Suprapubic skin (tissue), 4 donors: ENCODE measurements around the gene EIF4E1B. TPM values are rescaled to one million over a fixed set of nuclear protein-coding genes. Genes with fewer than 3 reads are reported as not detected.

Experiments
- DNase-seq, 2 donors: peaks; one replicate each; pipeline ENCODE4 v3.0.0-alpha.2; 2019; ENCODE audit warnings: low spot score in 2 of 2
- H3K27ac ChIP-seq: fragments of 200-600 bp; sonication (generic); one replicate; pipeline ENCODE4 v1.5.1; 2019
- H3K27me3 ChIP-seq: fragments of 200-600 bp; sonication (generic); one replicate; pipeline ENCODE4 v1.5.1; 2019
- H3K36me3 ChIP-seq: fragments of 200-600 bp; sonication (generic); one replicate; pipeline ENCODE4 v1.5.1; 2019
- H3K4me1 ChIP-seq: fragments of 200-600 bp; sonication (generic); one replicate; pipeline ENCODE4 v1.5.1; 2019
- H3K4me3 ChIP-seq: fragments of 200-600 bp; sonication (generic); one replicate; pipeline ENCODE4 v1.5.1; 2019; ENCODE audit warnings: mild to moderate bottlenecking
- H3K9me3 ChIP-seq: fragments of 200-600 bp; sonication (generic); one replicate; pipeline ENCODE4 v1.5.1; 2019
- CTCF ChIP-seq, 2 donors: fragments of 200-600 bp in 1 of 2; fragments of 450-650 bp in 1 of 2; sonication (generic) in 1 of 2; IDR thresholded peaks; one replicate each; pipeline ENCODE4 v1.5.1; 2016 to 2019; ENCODE audit warnings: antibody characterized with exemption in 2 of 2, mild to moderate bottlenecking in 1 of 2, moderate library complexity in 1 of 2
- EP300 ChIP-seq: sonication (generic); formaldehyde crosslinking; IDR thresholded peaks from one replicate; pipeline ENCODE4 v1.6.1; 2017; ENCODE audit warnings: antibody characterized with exemption
- POLR2A ChIP-seq, 2 donors: fragments of 450-650 bp; IDR thresholded peaks; one replicate each; pipeline ENCODE4 v1.6.1; 2017; ENCODE audit warnings: antibody characterized with exemption in 2 of 2, mild to moderate bottlenecking in 2 of 2, moderate library complexity in 2 of 2
- POLR2AphosphoS5 ChIP-seq, 3 donors: sonication (generic); formaldehyde crosslinking; IDR thresholded peaks; one replicate each; pipeline ENCODE4 v1.6.1; 2017; ENCODE audit warnings: antibody characterized with exemption in 3 of 3
- WGBS: methylation state at CpG from one replicate; pipeline ENCODE4 v1.1.5; 2018; 5-methylcytosine and 5-hydroxymethylcytosine counted together
- total RNA-seq, 4 donors: library from RNA; depleted of rRNA; stranded (reverse); fragments of >200 nt; gene quantifications; one replicate each; pipeline ENCODE4 v1.1.0, GENCODE V29; 2016

The EIF4E1B gene
- total RNA-seq, 4 donors from 2014 or later: not detected

GRCh38 chr5:176673651-176674583 lies 43.4 kb downstream of the EIF4E1B start:
- Histone ChIP-seq H3K9me3 (no peaks in the 10 kb centered on the region), H3K27ac (no peak overlapping the region), H3K36me3 (no peaks in the 10 kb centered on the region), H3K27me3 (peaks cover 50% of the 10 kb centered on the region), H3K4me1 (peaks cover 8% of the 10 kb centered on the region), H3K4me3 (no peak overlapping the region)
- no peak for TF ChIP-seq EP300
- TF ChIP-seq POLR2AphosphoS5 (IDR thresholded peaks at IDR 0.05): no peak
- TF ChIP-seq POLR2A (IDR thresholded peaks at IDR 0.05): no peak
- TF ChIP-seq CTCF (IDR thresholded peaks at IDR 0.05): no peak
- no peak for DNase-seq
- WGBS: 82% methylated on average over 12 of the region's 18 CpGs

- no peaks in the 10 kb centered on the region for H3K36me3 ChIP-seq
- WGBS: 87% methylated on average over 17 of the region's 17 CpGs
- H3K4me3 ChIP-seq: no peak overlapping the region
- peaks cover 8% of the 10 kb centered on the region for H3K4me1 ChIP-seq
- no peaks in the 10 kb centered on the region for H3K9me3 ChIP-seq
- TF ChIP-seq EP300 (no peak), CTCF (IDR thresholded peaks at IDR 0.05) (no peak), POLR2AphosphoS5 (IDR thresholded peaks at IDR 0.05) (no peak), POLR2A (IDR thresholded peaks at IDR 0.05) (no peak)
- H3K27me3 ChIP-seq: peaks cover 58% of the 10 kb centered on the region
- H3K27ac ChIP-seq: no peak overlapping the region
- DNase-seq: no peak
Observed at GRCh38 chr5:176674799-176675198, 44.3 kb downstream of the EIF4E1B start.

GRCh38 chr5:176675676-176676360 lies 45.3 kb downstream of the EIF4E1B start:
- Histone ChIP-seq H3K27ac (no peak overlapping the region), H3K36me3 (no peaks in the 10 kb centered on the region), H3K27me3 (peaks cover 59% of the 10 kb centered on the region), H3K9me3 (no peaks in the 10 kb centered on the region), H3K4me1 (peaks cover 13% of the 10 kb centered on the region), H3K4me3 (no peak overlapping the region)
- no peak for DNase-seq
- WGBS: 69% methylated on average over 19 of the region's 19 CpGs
- TF ChIP-seq CTCF (IDR thresholded peaks at IDR 0.05): peak in 1 of 2 donors; percentile 39
- no peak for TF ChIP-seq POLR2A (IDR thresholded peaks at IDR 0.05)
- TF ChIP-seq EP300: no peak
- no peak for TF ChIP-seq POLR2AphosphoS5 (IDR thresholded peaks at IDR 0.05)

- Histone ChIP-seq H3K4me3 (no peak overlapping the region), H3K36me3 (no peaks in the 10 kb centered on the region), H3K27ac (no peak overlapping the region), H3K27me3 (peaks cover 62% of the 10 kb centered on the region), H3K9me3 (no peaks in the 10 kb centered on the region), H3K4me1 (peaks cover 13% of the 10 kb centered on the region)
- no peak for DNase-seq
- WGBS: 72% methylated on average over 9 of the region's 10 CpGs
- TF ChIP-seq POLR2AphosphoS5 (IDR thresholded peaks at IDR 0.05) (no peak), POLR2A (IDR thresholded peaks at IDR 0.05) (no peak)
Observed at GRCh38 chr5:176676361-176676824, 45.9 kb downstream of the EIF4E1B start.

- no peak for TF ChIP-seq CTCF (IDR thresholded peaks at IDR 0.05)
- TF ChIP-seq POLR2AphosphoS5 (IDR thresholded peaks at IDR 0.05): no peak
- TF ChIP-seq EP300: no peak
- TF ChIP-seq POLR2A (IDR thresholded peaks at IDR 0.05): no peak
- DNase-seq: no peak
- H3K27me3 ChIP-seq: peaks cover 62% of the 10 kb centered on the region
- 66% methylated on average over 11 of the region's 12 CpGs for WGBS
- no peak overlapping the region for H3K27ac ChIP-seq
- H3K36me3 ChIP-seq: no peaks in the 10 kb centered on the region
- no peak overlapping the region for H3K4me3 ChIP-seq
- H3K4me1 ChIP-seq: peaks cover 13% of the 10 kb centered on the region
- no peaks in the 10 kb centered on the region for H3K9me3 ChIP-seq
Observed at GRCh38 chr5:176677209-176677939, 46.9 kb downstream of the EIF4E1B start.
